Measurements from ENCODE around the gene POLL.

POLL gene

GRCh38 chr10:101573885-101574753 lies 13.9 kb downstream of the POLL start:
- Histone ChIP-seq H2AK5ac (ENCODE audit: low read length) (no peak overlapping the region), H3K36me3 (ENCODE audit: control insufficient read depth, insufficient read depth, low read length) (no peaks in the 10 kb centered on the region), H3K18ac (ENCODE audit: low read length) (no peak overlapping the region), H2BK15ac (replicated peaks; ENCODE audit: low read depth) (no peak overlapping the region), H2BK120ac (ENCODE audit: low read depth, low read length) (no peak overlapping the region), H3K79me1 (ENCODE audit: low read length) (no peaks in the 10 kb centered on the region), H3K79me2 (ENCODE audit: control insufficient read depth, insufficient read depth, low read length) (no peaks in the 10 kb centered on the region), H3K27me3 (ENCODE audit: insufficient read depth, low read length, poor library complexity) (no peaks in the 10 kb centered on the region), H3K4me2 (ENCODE audit: low read length) (no peak overlapping the region), H3K4ac (ENCODE audit: low read depth, low read length) (no peak overlapping the region), H3K27ac (ENCODE audit: low read depth, low read length) (no peak overlapping the region), H4K8ac (ENCODE audit: low read depth, low read length) (no peak overlapping the region), H3K4me1 (ENCODE audit: control insufficient read depth, low read depth, low read length) (no peaks in the 10 kb centered on the region), H4K5ac (ENCODE audit: low read length) (no peak overlapping the region), H2BK5ac (ENCODE audit: low read length) (no peak overlapping the region), H3K23ac (ENCODE audit: low read length) (no peak overlapping the region), H3K4me3 (ENCODE audit: low read length) (no peak overlapping the region), H3K9ac (ENCODE audit: low read length) (no peak overlapping the region), H3K56ac (ENCODE audit: low read length) (no peak overlapping the region)
- no CpG with 5 or more reads among the region's 25 CpGs for WGBS (ENCODE audit: extremely low coverage, insufficient coverage, low lambda C conversion rate)
- DNase-seq: no peak

- H2AK5ac ChIP-seq (ENCODE audit: low read length): no peak overlapping the region
- no peak overlapping the region for H3K4me2 ChIP-seq (ENCODE audit: low read length)
- no peaks in the 10 kb centered on the region for H3K36me3 ChIP-seq (ENCODE audit: control insufficient read depth, insufficient read depth, low read length)
- no peak for DNase-seq
- H3K27me3 ChIP-seq (ENCODE audit: insufficient read depth, low read length, poor library complexity): no peaks in the 10 kb centered on the region
- no peak overlapping the region for H4K5ac ChIP-seq (ENCODE audit: low read length)
- H2BK120ac ChIP-seq (ENCODE audit: low read depth, low read length): no peak overlapping the region
- no peak overlapping the region for H3K18ac ChIP-seq (ENCODE audit: low read length)
- no peak overlapping the region for H2BK15ac ChIP-seq (replicated peaks; ENCODE audit: low read depth)
- no peak overlapping the region for H2BK5ac ChIP-seq (ENCODE audit: low read length)
- no peaks in the 10 kb centered on the region for H3K4me1 ChIP-seq (ENCODE audit: control insufficient read depth, low read depth, low read length)
- H3K23ac ChIP-seq (ENCODE audit: low read length): no peak overlapping the region
- H3K4me3 ChIP-seq (ENCODE audit: low read length): no peak overlapping the region
- H3K27ac ChIP-seq (ENCODE audit: low read depth, low read length): no peak overlapping the region
- no peaks in the 10 kb centered on the region for H3K79me1 ChIP-seq (ENCODE audit: low read length)
- WGBS (ENCODE audit: extremely low coverage, insufficient coverage, low lambda C conversion rate): no CpG with 5 or more reads among the region's 2 CpGs
- H3K56ac ChIP-seq (ENCODE audit: low read length): no peak overlapping the region
- no peaks in the 10 kb centered on the region for H3K79me2 ChIP-seq (ENCODE audit: control insufficient read depth, insufficient read depth, low read length)
- no peak overlapping the region for H3K9ac ChIP-seq (ENCODE audit: low read length)
- no peak overlapping the region for H4K8ac ChIP-seq (ENCODE audit: low read depth, low read length)
- no peak overlapping the region for H3K4ac ChIP-seq (ENCODE audit: low read depth, low read length)
These were observed 15.3 kb downstream of the POLL start for GRCh38 chr10:101572785-101573184.

- no peak overlapping the region for H2BK15ac ChIP-seq (replicated peaks; ENCODE audit: low read depth)
- H3K79me2 ChIP-seq (ENCODE audit: control insufficient read depth, insufficient read depth, low read length): no peaks in the 10 kb centered on the region
- WGBS (ENCODE audit: extremely low coverage, insufficient coverage, low lambda C conversion rate): no CpG with 5 or more reads among the region's 7 CpGs
- no peak overlapping the region for H3K27ac ChIP-seq (ENCODE audit: low read depth, low read length)
- no peak overlapping the region for H3K9ac ChIP-seq (ENCODE audit: low read length)
- no peak overlapping the region for H2BK120ac ChIP-seq (ENCODE audit: low read depth, low read length)
- H2BK5ac ChIP-seq (ENCODE audit: low read length): no peak overlapping the region
- H2AK5ac ChIP-seq (ENCODE audit: low read length): no peak overlapping the region
- no peaks in the 10 kb centered on the region for H3K36me3 ChIP-seq (ENCODE audit: control insufficient read depth, insufficient read depth, low read length)
- no peak overlapping the region for H3K18ac ChIP-seq (ENCODE audit: low read length)
- H3K79me1 ChIP-seq (ENCODE audit: low read length): no peaks in the 10 kb centered on the region
- H3K4ac ChIP-seq (ENCODE audit: low read depth, low read length): no peak overlapping the region
- H3K4me2 ChIP-seq (ENCODE audit: low read length): no peak overlapping the region
- no peak overlapping the region for H4K8ac ChIP-seq (ENCODE audit: low read depth, low read length)
- DNase-seq: no peak
- no peak overlapping the region for H3K56ac ChIP-seq (ENCODE audit: low read length)
- no peak overlapping the region for H3K4me3 ChIP-seq (ENCODE audit: low read length)
- no peak overlapping the region for H3K23ac ChIP-seq (ENCODE audit: low read length)
- no peak overlapping the region for H4K5ac ChIP-seq (ENCODE audit: low read length)
- peaks cover 2% of the 10 kb centered on the region for H3K27me3 ChIP-seq (ENCODE audit: insufficient read depth, low read length, poor library complexity)
- no peaks in the 10 kb centered on the region for H3K4me1 ChIP-seq (ENCODE audit: control insufficient read depth, low read depth, low read length)
These were observed 15.9 kb downstream of the POLL start for GRCh38 chr10:101572126-101572525.

GRCh38 chr10:101571271-101571925 lies 16.7 kb downstream of the POLL start:
- no CpG with 5 or more reads among the region's 8 CpGs for WGBS (ENCODE audit: extremely low coverage, insufficient coverage, low lambda C conversion rate)
- Histone ChIP-seq H4K8ac (ENCODE audit: low read depth, low read length) (no peak overlapping the region), H3K27me3 (ENCODE audit: insufficient read depth, low read length, poor library complexity) (peaks cover 6% of the 10 kb centered on the region)

GRCh38 chr10:101570428-101571270 lies 17.4 kb downstream of the POLL start:
- no peak overlapping the region for H3K27ac ChIP-seq (ENCODE audit: low read depth, low read length)
- no peak for DNase-seq
- no CpG with 5 or more reads among the region's 37 CpGs for WGBS (ENCODE audit: extremely low coverage, insufficient coverage, low lambda C conversion rate)

More at GRCh38 chr10:101571271-101571925, 16.7 kb downstream of the POLL start:
- H3K4me2 ChIP-seq (ENCODE audit: low read length): no peak overlapping the region
- no peak overlapping the region for H3K23ac ChIP-seq (ENCODE audit: low read length)
- no peak overlapping the region for H2BK15ac ChIP-seq (replicated peaks; ENCODE audit: low read depth)
- peak overlapping the region; percentile 81 for H3K56ac ChIP-seq (ENCODE audit: low read length)
- H2BK5ac ChIP-seq (ENCODE audit: low read length): no peak overlapping the region
- H3K4ac ChIP-seq (ENCODE audit: low read depth, low read length): no peak overlapping the region
- no peak overlapping the region for H3K4me3 ChIP-seq (ENCODE audit: low read length)
- no peak overlapping the region for H2BK120ac ChIP-seq (ENCODE audit: low read depth, low read length)
- no peak overlapping the region for H2AK5ac ChIP-seq (ENCODE audit: low read length)
- no peak for DNase-seq
- H4K5ac ChIP-seq (ENCODE audit: low read length): no peak overlapping the region
- H3K4me1 ChIP-seq (ENCODE audit: control insufficient read depth, low read depth, low read length): no peaks in the 10 kb centered on the region
- no peaks in the 10 kb centered on the region for H3K79me2 ChIP-seq (ENCODE audit: control insufficient read depth, insufficient read depth, low read length)
- no peak overlapping the region for H3K9ac ChIP-seq (ENCODE audit: low read length)
- no peak overlapping the region for H3K18ac ChIP-seq (ENCODE audit: low read length)
- H3K36me3 ChIP-seq (ENCODE audit: control insufficient read depth, insufficient read depth, low read length): no peaks in the 10 kb centered on the region
- no peak overlapping the region for H3K27ac ChIP-seq (ENCODE audit: low read depth, low read length)
- H3K79me1 ChIP-seq (ENCODE audit: low read length): no peaks in the 10 kb centered on the region

More at GRCh38 chr10:101570428-101571270, 17.4 kb downstream of the POLL start:
- Histone ChIP-seq H3K4me1 (ENCODE audit: control insufficient read depth, low read depth, low read length) (no peaks in the 10 kb centered on the region), H3K79me2 (ENCODE audit: control insufficient read depth, insufficient read depth, low read length) (no peaks in the 10 kb centered on the region), H2BK120ac (ENCODE audit: low read depth, low read length) (no peak overlapping the region), H3K4me3 (ENCODE audit: low read length) (peak overlapping the region; percentile 43), H3K27me3 (ENCODE audit: insufficient read depth, low read length, poor library complexity) (peaks cover 6% of the 10 kb centered on the region), H3K36me3 (ENCODE audit: control insufficient read depth, insufficient read depth, low read length) (no peaks in the 10 kb centered on the region), H4K8ac (ENCODE audit: low read depth, low read length) (no peak overlapping the region), H3K79me1 (ENCODE audit: low read length) (no peaks in the 10 kb centered on the region), H3K23ac (ENCODE audit: low read length) (no peak overlapping the region), H3K4ac (ENCODE audit: low read depth, low read length) (no peak overlapping the region), H4K5ac (ENCODE audit: low read length) (no peak overlapping the region), H2BK5ac (ENCODE audit: low read length) (no peak overlapping the region), H2AK5ac (ENCODE audit: low read length) (no peak overlapping the region), H3K56ac (ENCODE audit: low read length) (peak overlapping the region; percentile 81), H2BK15ac (replicated peaks; ENCODE audit: low read depth) (no peak overlapping the region), H3K4me2 (ENCODE audit: low read length) (peak overlapping the region; percentile 84), H3K9ac (ENCODE audit: low read length) (peak overlapping the region; percentile 64), H3K18ac (ENCODE audit: low read length) (no peak overlapping the region)

All from mesendoderm (in vitro differentiated cells).